Natural killer cell (primary cell): ENCODE measurements around the gene NSD1. TPM values are rescaled to one million over a fixed set of nuclear protein-coding genes. Genes with fewer than 3 reads are reported as not detected.

Experiments
- ATAC-seq, 3 donors: fragments of 150-1000 bp in 2 of 3; fragments of 200-7000 bp in 1 of 3; cut with Tn5 transposase; 1 replicate in 1 of 3; 2 replicates in 2 of 3; pipeline ENCODE4 v1.10.0; 2021; ENCODE audit warnings: mild to moderate bottlenecking in 2 of 3, moderate library complexity in 2 of 3
- DNase-seq, 2 donors: peaks; one replicate each; pipeline versions ENCODE4 v3.0.0 to v3.0.0-alpha.2; 2013 to 2021; ENCODE audit warnings: mixed read lengths in 1 of 2
- H3K27ac ChIP-seq: one replicate; pipeline ENCODE4 v1.5.1; 2013; ENCODE audit warnings: mild to moderate bottlenecking, low read length
- H3K27me3 ChIP-seq: one replicate; pipeline ENCODE4 v1.6.1; 2013; ENCODE audit warnings: low read length; ENCODE audit not compliant: control insufficient read depth, insufficient read depth
- H3K36me3 ChIP-seq: one replicate; pipeline ENCODE4 v1.6.1; 2013; ENCODE audit warnings: low read length; ENCODE audit not compliant: control insufficient read depth, insufficient read depth
- H3K4me1 ChIP-seq: one replicate; pipeline ENCODE4 v1.6.1; 2013; ENCODE audit warnings: low read length; ENCODE audit not compliant: control insufficient read depth, insufficient read depth
- H3K4me3 ChIP-seq: one replicate; pipeline ENCODE4 v1.5.1; 2013; ENCODE audit warnings: low read length
- H3K9me3 ChIP-seq: one replicate; pipeline ENCODE4 v1.6.1; 2013; ENCODE audit warnings: low read length; ENCODE audit not compliant: control insufficient read depth, insufficient read depth
- H3K27ac Mint-ChIP-seq, 2 donors: one replicate each; pipeline ENCODE4 v1.8.0; 2022; ENCODE audit warnings: mild to moderate bottlenecking in 2 of 2, mixed read lengths in 2 of 2, moderate library complexity in 1 of 2
- H3K27me3 Mint-ChIP-seq, 2 donors: one replicate each; pipeline ENCODE4 v1.8.0; 2022; ENCODE audit warnings: low read depth in 2 of 2, mixed read lengths in 2 of 2
- H3K36me3 Mint-ChIP-seq: one replicate; pipeline ENCODE4 v1.8.0; 2022; ENCODE audit warnings: mixed read lengths
- H3K4me1 Mint-ChIP-seq, 2 donors: one replicate each; pipeline ENCODE4 v1.8.0; 2022; ENCODE audit warnings: mixed read lengths in 2 of 2
- H3K4me3 Mint-ChIP-seq: one replicate; pipeline ENCODE4 v1.8.0; 2022; ENCODE audit warnings: mild to moderate bottlenecking, moderate library complexity, mixed read lengths
- H3K9me3 Mint-ChIP-seq, 2 donors: one replicate each; pipeline ENCODE4 v1.8.0; 2022; ENCODE audit warnings: mixed read lengths in 2 of 2
- CTCF ChIP-seq: fragments of 200-600 bp; IDR thresholded peaks from one replicate; pipeline ENCODE4 v1.8.0; 2022; ENCODE audit warnings: antibody characterized with exemption
- WGBS: methylation state at CpG from one replicate; pipeline ENCODE4 v1.1.7; 2013; ENCODE audit warnings: missing lambda C conversion rate; ENCODE audit not compliant: insufficient coverage; 5-methylcytosine and 5-hydroxymethylcytosine counted together
- intact Hi-C: fragments of 100-400 bp; cut with micrococcal nuclease; formaldehyde crosslinking; loops from one replicate; pipeline ENCODE4 v1.14.2; 2022
- total RNA-seq, 4 donors: library from RNA; stranded (reverse); fragments of 120-200 nt in 1 of 4; gene quantifications; one replicate each; pipeline versions ENCODE4 v1.2.3 to v1.2.4, GENCODE V29; 2013 to 2022

The NSD1 gene
- total RNA-seq, 3 donors from 2014 or later (not counting 1 experiment from before 2014, with no cell fraction given) = 117 to 147 (median 143) TPM

DNA sequence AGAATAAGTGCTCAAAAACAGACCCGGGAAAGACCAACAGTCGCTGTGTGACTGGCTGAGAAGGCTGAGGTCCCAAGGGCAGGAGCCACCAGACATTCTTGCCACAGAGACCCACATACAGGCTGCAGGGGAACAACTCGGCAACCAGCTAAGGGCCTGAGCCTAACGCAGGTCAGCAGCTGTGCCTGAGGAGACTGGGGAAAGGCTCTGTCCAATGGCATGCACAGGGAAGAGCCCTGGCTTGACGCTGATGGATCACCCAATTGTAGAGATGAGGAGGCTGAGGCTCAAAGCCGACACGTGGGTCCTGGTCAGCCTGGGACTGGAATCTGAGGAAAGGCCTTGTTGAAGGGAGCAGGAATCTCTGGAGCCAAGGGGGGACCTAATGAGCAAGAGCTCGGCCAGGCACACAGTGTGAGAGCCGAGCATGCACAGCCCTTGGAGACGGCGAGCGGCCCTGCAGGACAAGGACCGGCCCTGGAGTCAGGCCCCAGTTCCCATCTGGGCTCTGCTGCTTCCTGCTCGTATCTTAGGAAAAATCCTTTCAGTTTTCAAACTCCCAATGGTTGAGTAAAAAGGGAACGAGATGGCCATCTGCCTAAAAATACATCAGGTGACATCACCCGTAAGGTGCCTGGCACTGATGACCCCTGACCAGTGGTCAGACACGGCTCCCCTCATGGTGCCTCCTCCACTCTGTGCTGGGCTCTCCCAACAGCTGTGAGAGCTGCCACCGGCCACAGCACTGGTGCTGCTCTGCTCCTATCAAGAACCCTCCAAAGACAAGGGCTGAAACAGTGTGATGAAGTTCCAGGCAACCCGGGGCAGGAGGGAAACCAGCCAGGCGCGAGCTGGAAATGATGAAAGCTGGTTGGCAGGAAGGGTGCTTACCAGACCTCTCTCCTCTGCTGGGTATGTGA is 201.5 kb downstream of the NSD1 start:
- H3K9me3 Mint-ChIP-seq = no peaks in the 10 kb centered on the region
- no peak overlapping the region for H3K27ac ChIP-seq
- H3K27me3 Mint-ChIP-seq = no peaks in the 10 kb centered on the region
- no peak overlapping the region for H3K4me3 ChIP-seq
- TF ChIP-seq CTCF = no peak
- no peak overlapping the region for H3K4me3 Mint-ChIP-seq
- intact Hi-C loops = no loop called here
- H3K27ac Mint-ChIP-seq = no peak overlapping the region
- ATAC-seq = no peak
- peaks cover 96% of the 10 kb centered on the region for H3K4me1 ChIP-seq
- H3K36me3 Mint-ChIP-seq = peaks cover 6% of the 10 kb centered on the region
- 97% methylated on average over 21 of the region's 21 CpGs for WGBS
- peaks cover 64% of the 10 kb centered on the region for H3K36me3 ChIP-seq
- H3K4me1 Mint-ChIP-seq = peaks cover 36 to 63% of the 10 kb centered on the region in 2 donors
- no peaks in the 10 kb centered on the region for H3K27me3 ChIP-seq
- no peak for DNase-seq
- H3K9me3 ChIP-seq = no peaks in the 10 kb centered on the region

DNA sequence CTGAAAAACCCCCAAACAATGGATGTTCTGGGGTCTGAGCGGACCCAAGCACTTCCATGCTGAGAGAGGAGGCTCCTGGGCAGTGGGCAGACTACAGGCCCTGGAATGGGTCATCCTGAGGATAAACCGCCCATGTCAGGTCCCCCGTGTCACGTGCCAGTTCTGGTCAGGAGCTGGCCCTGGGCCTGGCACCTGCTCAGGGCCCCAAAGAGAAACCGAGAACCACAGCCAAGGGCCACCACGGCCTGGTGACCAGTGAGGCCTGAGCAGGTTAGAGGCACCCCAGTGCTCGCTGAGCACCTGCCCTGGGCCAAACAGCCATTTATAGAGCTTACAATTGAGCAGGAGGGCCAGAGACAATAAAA is 202.1 kb downstream of the NSD1 start:
- Histone ChIP-seq H3K36me3 (peaks cover 58% of the 10 kb centered on the region), H3K27ac (no peak overlapping the region), H3K4me3 (no peak overlapping the region), H3K9me3 (no peaks in the 10 kb centered on the region), H3K4me1 (peaks cover 94% of the 10 kb centered on the region), H3K27me3 (no peaks in the 10 kb centered on the region)
- Mint-ChIP-seq H3K4me3 (no peak overlapping the region), H3K36me3 (peaks cover 7% of the 10 kb centered on the region), H3K4me1 (peaks cover 31 to 57% of the 10 kb centered on the region in 2 donors), H3K27ac (peak overlapping the region in 1 of 2 donors; percentile 29), H3K27me3 (no peaks in the 10 kb centered on the region), H3K9me3 (no peaks in the 10 kb centered on the region)
- ATAC-seq = no peak
- 91% methylated on average over 7 of the region's 7 CpGs for WGBS
- no peak for TF ChIP-seq CTCF
- intact Hi-C loops = no loop called here
- no peak for DNase-seq

- Mint-ChIP-seq H3K36me3 (peaks cover 7% of the 10 kb centered on the region), H3K4me3 (no peak overlapping the region), H3K27ac (peak overlapping the region in 1 of 2 donors; percentile 29), H3K27me3 (no peaks in the 10 kb centered on the region), H3K9me3 (no peaks in the 10 kb centered on the region), H3K4me1 (peaks cover 26 to 53% of the 10 kb centered on the region in 2 donors)
- Histone ChIP-seq H3K36me3 (peaks cover 56% of the 10 kb centered on the region), H3K4me1 (peaks cover 90% of the 10 kb centered on the region), H3K27me3 (no peaks in the 10 kb centered on the region), H3K27ac (no peak overlapping the region), H3K9me3 (no peaks in the 10 kb centered on the region), H3K4me3 (no peak overlapping the region)
- ATAC-seq (peak in 2 of 3 donors; percentile 34 to 39), DNase-seq (peak in 1 of 2 donors; percentile 43)
- intact Hi-C loops = no loop called here
- TF ChIP-seq CTCF = peak; percentile 9
- 73% methylated on average over 12 of the region's 12 CpGs for WGBS
Measured at GRCh38 chr5:177336112-177336511, 202.5 kb downstream of the NSD1 start.
